T-helper 2 cell (primary cell): ENCODE results near the gene PLSCR1.
"Not testable (repeated sequence)": the region's sequence is repeated elsewhere in the genome, so short reads cannot be mapped to it uniquely, and the experiment has no call there.

Source experiments
- DNase-seq, 5 experiments: peaks; one replicate each; pipeline versions ENCODE4 v3.0.0 to v3.0.0-alpha.2; 2012 to 2022

Gene PLSCR1

GRCh38 chr3:146513386-146514051 lies 30.9 kb downstream of the PLSCR1 start:
- peak in 1 of 5 experiments; percentile 6 for DNase-seq

- DNase-seq: no peak
Measured at GRCh38 chr3:146511402-146512134, 32.8 kb downstream of the PLSCR1 start.

- no peak for DNase-seq
Measured at GRCh38 chr3:146507331-146508120, 36.9 kb downstream of the PLSCR1 start.

- DNase-seq: no peak
Measured at GRCh38 chr3:146505516-146505915, 38.9 kb downstream of the PLSCR1 start.

- DNase-seq: no peak
Measured at GRCh38 chr3:146504498-146505197, 39.8 kb downstream of the PLSCR1 start.

- DNase-seq: peak in 1 of 5 experiments; percentile 46
Measured at GRCh38 chr3:146503461-146504202, 40.8 kb downstream of the PLSCR1 start.

- DNase-seq: no peak
Measured at GRCh38 chr3:146502887-146503460, 41.4 kb downstream of the PLSCR1 start.

- peak in 1 of 5 experiments; percentile 12 for DNase-seq
Measured at GRCh38 chr3:146501752-146502151, 42.7 kb downstream of the PLSCR1 start.

GRCh38 chr3:146499701-146500100 lies 44.7 kb downstream of the PLSCR1 start:
- no peak for DNase-seq

- peak in 2 of 5 experiments; percentile 30 to 70 for DNase-seq
Measured at GRCh38 chr3:146498002-146498736, 46.2 kb downstream of the PLSCR1 start.

- not testable (repeated sequence) for DNase-seq
Measured at GRCh38 chr3:146497145-146497843, 47.1 kb downstream of the PLSCR1 start.

- DNase-seq: no peak
Measured at GRCh38 chr3:146496726-146497125, 47.7 kb downstream of the PLSCR1 start.

GRCh38 chr3:146496251-146496650 lies 48.2 kb downstream of the PLSCR1 start:
- DNase-seq: no peak

GRCh38 chr3:146493761-146494160 lies 50.6 kb downstream of the PLSCR1 start:
- no peak for DNase-seq

GRCh38 chr3:146493221-146493620 lies 51.2 kb downstream of the PLSCR1 start:
- no peak for DNase-seq

GRCh38 chr3:146491303-146491702 lies 53.1 kb downstream of the PLSCR1 start:
- DNase-seq: no peak

GRCh38 chr3:146485297-146485696 lies 59.1 kb downstream of the PLSCR1 start:
- DNase-seq: no peak

- no peak for DNase-seq
Measured at GRCh38 chr3:146476094-146476740, 68.2 kb downstream of the PLSCR1 start.

GRCh38 chr3:146474976-146475375 lies 69.4 kb downstream of the PLSCR1 start:
- DNase-seq: not testable (repeated sequence)

GRCh38 chr3:146473726-146474125 lies 70.7 kb downstream of the PLSCR1 start:
- DNase-seq: no peak
